Central memory CD8-positive, alpha-beta T cell (primary cell): Measurements from ENCODE around the gene ADRA1B.

ENCODE experiments used
- ATAC-seq: fragments of 150-1000 bp; cut with Tn5 transposase; replicated peaks from 2 replicates; pipeline ENCODE4 v1.10.0; 2022; ENCODE audit warnings: mild to moderate bottlenecking, moderate FRiP score, moderate number of reproducible peaks; ENCODE audit not compliant: poor library complexity, severe bottlenecking; ENCODE audit errors: extremely low read depth
- DNase-seq, 2 donors: peaks; one replicate each; pipeline ENCODE4 v3.0.0; 2021; ENCODE audit warnings: low spot score in 2 of 2
- H3K27ac Mint-ChIP-seq: one replicate; pipeline ENCODE4 v1.8.0; 2022; ENCODE audit warnings: low read depth, mild to moderate bottlenecking, moderate library complexity, mixed read lengths
- H3K27me3 Mint-ChIP-seq: one replicate; pipeline ENCODE4 v1.8.0; 2022; ENCODE audit warnings: mixed read lengths
- H3K36me3 Mint-ChIP-seq: one replicate; pipeline ENCODE4 v1.8.0; 2022; ENCODE audit warnings: mild to moderate bottlenecking, moderate library complexity, mixed read lengths; ENCODE audit not compliant: insufficient read depth
- H3K4me1 Mint-ChIP-seq: one replicate; pipeline ENCODE4 v1.8.0; 2022; ENCODE audit warnings: mixed read lengths
- H3K4me3 Mint-ChIP-seq: one replicate; pipeline ENCODE4 v1.8.0; 2022; ENCODE audit warnings: mild to moderate bottlenecking, moderate library complexity, mixed read lengths
- H3K9me3 Mint-ChIP-seq: one replicate; pipeline ENCODE4 v1.8.0; 2022; ENCODE audit warnings: mixed read lengths

Gene ADRA1B

GRCh38 chr5:159888860-159889259 is 27.4 kb upstream of the ADRA1B start:
- Mint-ChIP-seq H3K9me3 (no peaks in the 10 kb centered on the region), H3K36me3 (no peaks in the 10 kb centered on the region), H3K4me1 (no peaks in the 10 kb centered on the region), H3K27me3 (peaks cover 37% of the 10 kb centered on the region), H3K27ac (no peak overlapping the region), H3K4me3 (no peak overlapping the region)
- DNase-seq: no peak
- ATAC-seq: no peak

- ATAC-seq (no peak), DNase-seq (no peak)
- Mint-ChIP-seq H3K36me3 (no peaks in the 10 kb centered on the region), H3K9me3 (no peaks in the 10 kb centered on the region), H3K4me3 (no peak overlapping the region), H3K27ac (no peak overlapping the region), H3K27me3 (peaks cover 42% of the 10 kb centered on the region), H3K4me1 (no peaks in the 10 kb centered on the region)
These were observed 26.1 kb upstream of the ADRA1B start for GRCh38 chr5:159890141-159890540.

- no peak overlapping the region for H3K27ac Mint-ChIP-seq
- no peak for DNase-seq
- peaks cover 55% of the 10 kb centered on the region for H3K27me3 Mint-ChIP-seq
- ATAC-seq: no peak
- H3K4me1 Mint-ChIP-seq: no peaks in the 10 kb centered on the region
- no peak overlapping the region for H3K4me3 Mint-ChIP-seq
- H3K36me3 Mint-ChIP-seq: no peaks in the 10 kb centered on the region
- H3K9me3 Mint-ChIP-seq: no peaks in the 10 kb centered on the region
These were observed 24.9 kb upstream of the ADRA1B start for GRCh38 chr5:159891371-159891770.

GRCh38 chr5:159893040-159893695 is 23.1 kb upstream of the ADRA1B start:
- Mint-ChIP-seq H3K27ac (no peak overlapping the region), H3K9me3 (no peaks in the 10 kb centered on the region), H3K4me1 (no peaks in the 10 kb centered on the region), H3K36me3 (no peaks in the 10 kb centered on the region), H3K4me3 (no peak overlapping the region), H3K27me3 (peaks cover 55% of the 10 kb centered on the region)
- no peak for ATAC-seq
- DNase-seq: no peak

GRCh38 chr5:159894149-159894720 is 22.0 kb upstream of the ADRA1B start:
- peaks cover 59% of the 10 kb centered on the region for H3K27me3 Mint-ChIP-seq
- no peak overlapping the region for H3K4me3 Mint-ChIP-seq
- ATAC-seq (no peak), DNase-seq (no peak)
- H3K36me3 Mint-ChIP-seq: no peaks in the 10 kb centered on the region
- no peaks in the 10 kb centered on the region for H3K9me3 Mint-ChIP-seq
- H3K4me1 Mint-ChIP-seq: no peaks in the 10 kb centered on the region
- no peak overlapping the region for H3K27ac Mint-ChIP-seq

- Mint-ChIP-seq H3K27ac (no peak overlapping the region), H3K9me3 (no peaks in the 10 kb centered on the region), H3K4me1 (no peaks in the 10 kb centered on the region), H3K4me3 (no peak overlapping the region), H3K27me3 (peaks cover 61% of the 10 kb centered on the region), H3K36me3 (no peaks in the 10 kb centered on the region)
- ATAC-seq: no peak
- no peak for DNase-seq
These were observed 18.4 kb upstream of the ADRA1B start for GRCh38 chr5:159897786-159898393.

- Mint-ChIP-seq H3K4me3 (no peak overlapping the region), H3K4me1 (no peaks in the 10 kb centered on the region), H3K27me3 (peaks cover 68% of the 10 kb centered on the region), H3K27ac (no peak overlapping the region), H3K36me3 (no peaks in the 10 kb centered on the region), H3K9me3 (no peaks in the 10 kb centered on the region)
- ATAC-seq (no peak), DNase-seq (no peak)
These were observed 16.9 kb upstream of the ADRA1B start for GRCh38 chr5:159899067-159900049.

GRCh38 chr5:159901308-159901707 is 15.0 kb upstream of the ADRA1B start:
- DNase-seq: no peak
- Mint-ChIP-seq H3K36me3 (no peaks in the 10 kb centered on the region), H3K27ac (no peak overlapping the region), H3K27me3 (peaks cover 66% of the 10 kb centered on the region), H3K9me3 (no peaks in the 10 kb centered on the region), H3K4me3 (no peak overlapping the region), H3K4me1 (no peaks in the 10 kb centered on the region)
- ATAC-seq: no peak

- Mint-ChIP-seq H3K36me3 (no peaks in the 10 kb centered on the region), H3K4me3 (no peak overlapping the region), H3K9me3 (no peaks in the 10 kb centered on the region), H3K27ac (no peak overlapping the region), H3K27me3 (peaks cover 66% of the 10 kb centered on the region), H3K4me1 (no peaks in the 10 kb centered on the region)
- ATAC-seq (no peak), DNase-seq (no peak)
These were observed 14.5 kb upstream of the ADRA1B start for GRCh38 chr5:159901772-159902171.

- peaks cover 69% of the 10 kb centered on the region for H3K27me3 Mint-ChIP-seq
- no peak for DNase-seq
These were observed 13.7 kb upstream of the ADRA1B start for GRCh38 chr5:159902444-159903121.

GRCh38 chr5:159903131-159903530 is 13.2 kb upstream of the ADRA1B start:
- Mint-ChIP-seq H3K4me3 (no peak overlapping the region), H3K9me3 (no peaks in the 10 kb centered on the region), H3K27ac (no peak overlapping the region), H3K4me1 (no peaks in the 10 kb centered on the region), H3K27me3 (peaks cover 65% of the 10 kb centered on the region), H3K36me3 (no peaks in the 10 kb centered on the region)
- ATAC-seq (no peak), DNase-seq (no peak)

More at GRCh38 chr5:159902444-159903121, 13.7 kb upstream of the ADRA1B start:
- H3K36me3 Mint-ChIP-seq: no peaks in the 10 kb centered on the region
- no peak for ATAC-seq
- H3K4me3 Mint-ChIP-seq: no peak overlapping the region
- no peak overlapping the region for H3K27ac Mint-ChIP-seq
- H3K4me1 Mint-ChIP-seq: no peaks in the 10 kb centered on the region
- H3K9me3 Mint-ChIP-seq: no peaks in the 10 kb centered on the region

GRCh38 chr5:159904874-159905273 is 11.4 kb upstream of the ADRA1B start:
- no peak overlapping the region for H3K27ac Mint-ChIP-seq
- H3K4me3 Mint-ChIP-seq: no peak overlapping the region
- H3K9me3 Mint-ChIP-seq: no peaks in the 10 kb centered on the region
- no peaks in the 10 kb centered on the region for H3K4me1 Mint-ChIP-seq
- no peak for ATAC-seq
- H3K36me3 Mint-ChIP-seq: no peaks in the 10 kb centered on the region
- no peak for DNase-seq
- H3K27me3 Mint-ChIP-seq: peaks cover 65% of the 10 kb centered on the region
